Activated T-cell treated with anti-CD3 and anti-CD28 coated beads, Interleukin-2, amount 50 U/mL, for 72 hours (primary cell): Measurements from ENCODE around the gene ICA1. TPM values are rescaled to one million over a fixed set of nuclear protein-coding genes. Genes with fewer than 3 reads are reported as not detected.

Experiments
- total RNA-seq, 2 donors: library from RNA; stranded (reverse); gene quantifications; one replicate each; pipeline ENCODE4 v1.2.3, GENCODE V29; 2022

The ICA1 gene
- total RNA-seq, 2 donors from 2014 or later, result 2.7 to 4.6 TPM

Other genes starting within 250 kb of the ICA1 start
- gene NXPH1, start 171.4 kb upstream of the ICA1 start, total RNA-seq, result not detected